Subcutaneous adipose tissue (tissue), 4 donors: ENCODE measurements around the gene NPW. TPM values are rescaled to one million over a fixed set of nuclear protein-coding genes. Genes with fewer than 3 reads are reported as not detected.

Experiments used
- total RNA-seq, 4 donors: library from RNA; depleted of rRNA; stranded (reverse); fragments of >200 nt; gene quantifications; one replicate each; pipeline ENCODE4 v1.1.0, GENCODE V29; 2016
- TF ChIP-seq, protein P1 (sequence below): fragments of 450-650 bp; IDR thresholded peaks from one replicate; pipeline ENCODE4 v1.5.1; 2016; ENCODE audit warnings: low read depth, mild to moderate bottlenecking, control low read depth, antibody characterized with exemption, moderate library complexity

The NPW gene
- total RNA-seq, 4 donors from 2014 or later, result not detected

DNA sequence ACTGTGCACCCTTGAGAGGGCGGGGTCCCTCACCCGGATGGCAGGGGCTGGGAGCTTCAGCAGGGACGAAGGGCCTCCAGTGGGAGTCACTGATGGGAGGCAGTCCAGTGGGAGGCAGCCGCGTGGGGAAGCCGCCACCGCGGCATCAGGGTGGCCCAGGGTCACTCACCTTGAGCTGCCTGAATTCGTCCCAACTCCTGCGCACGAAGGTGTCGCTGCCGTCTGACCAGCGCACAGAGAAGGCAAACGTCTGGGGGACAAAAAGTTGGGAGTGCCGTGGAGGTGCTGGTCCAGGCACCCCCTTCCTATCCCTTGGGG is 38.9 kb upstream of the NPW start:
- TF ChIP-seq, protein P1, sequence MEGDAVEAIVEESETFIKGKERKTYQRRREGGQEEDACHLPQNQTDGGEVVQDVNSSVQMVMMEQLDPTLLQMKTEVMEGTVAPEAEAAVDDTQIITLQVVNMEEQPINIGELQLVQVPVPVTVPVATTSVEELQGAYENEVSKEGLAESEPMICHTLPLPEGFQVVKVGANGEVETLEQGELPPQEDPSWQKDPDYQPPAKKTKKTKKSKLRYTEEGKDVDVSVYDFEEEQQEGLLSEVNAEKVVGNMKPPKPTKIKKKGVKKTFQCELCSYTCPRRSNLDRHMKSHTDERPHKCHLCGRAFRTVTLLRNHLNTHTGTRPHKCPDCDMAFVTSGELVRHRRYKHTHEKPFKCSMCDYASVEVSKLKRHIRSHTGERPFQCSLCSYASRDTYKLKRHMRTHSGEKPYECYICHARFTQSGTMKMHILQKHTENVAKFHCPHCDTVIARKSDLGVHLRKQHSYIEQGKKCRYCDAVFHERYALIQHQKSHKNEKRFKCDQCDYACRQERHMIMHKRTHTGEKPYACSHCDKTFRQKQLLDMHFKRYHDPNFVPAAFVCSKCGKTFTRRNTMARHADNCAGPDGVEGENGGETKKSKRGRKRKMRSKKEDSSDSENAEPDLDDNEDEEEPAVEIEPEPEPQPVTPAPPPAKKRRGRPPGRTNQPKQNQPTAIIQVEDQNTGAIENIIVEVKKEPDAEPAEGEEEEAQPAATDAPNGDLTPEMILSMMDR, result no peak

DNA sequence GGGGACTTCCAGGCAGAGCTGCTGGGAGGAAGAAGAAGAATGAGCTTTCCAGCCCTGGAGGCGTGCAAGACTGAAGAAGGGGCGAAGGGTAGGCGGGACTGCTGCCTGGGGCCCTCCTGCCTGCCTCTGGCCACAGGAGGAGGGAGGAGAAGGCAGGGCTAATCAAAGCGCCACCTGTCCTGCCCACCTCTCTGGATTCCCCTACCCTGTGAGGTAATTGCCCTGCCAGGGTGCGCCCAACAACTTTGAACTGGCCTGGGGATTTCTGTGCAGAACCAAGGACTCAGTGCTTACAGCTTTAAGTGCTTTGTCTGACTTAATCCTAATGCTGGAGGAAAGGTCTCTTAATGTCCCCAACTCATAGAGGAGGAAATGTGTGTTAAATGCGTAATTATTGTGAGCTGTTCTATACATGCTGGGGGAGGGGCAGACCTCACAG is 38.2 kb upstream of the NPW start, which contains the start of gene NOXO1:
Gene NOXO1 (minus strand): TSS at position 72 of the 439 bp plus-strand sequence. CDS start 290 bp downstream, outside the sequence.
- TF ChIP-seq, protein P1, result no peak

DNA sequence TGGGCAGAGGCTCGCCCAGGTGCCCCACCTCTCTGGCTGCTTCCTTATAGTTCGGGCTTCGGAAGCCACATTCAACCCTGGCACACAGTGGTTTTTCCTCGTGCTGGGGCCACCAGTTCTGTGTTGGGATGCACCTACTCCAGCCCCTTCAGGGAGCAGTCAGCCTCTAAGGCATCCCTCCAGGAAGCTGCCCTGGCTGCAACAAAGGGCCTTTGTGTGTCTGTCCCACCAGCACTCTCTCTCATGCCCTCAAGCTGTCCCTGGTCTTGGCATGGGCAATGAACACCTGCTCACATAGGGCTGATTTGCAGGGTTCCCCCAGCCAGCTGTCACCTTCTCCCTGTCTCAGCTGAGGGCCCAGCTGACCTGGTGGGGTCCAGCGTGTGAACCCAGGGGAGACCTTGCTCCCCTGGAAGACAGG is 37.6 kb upstream of the NPW start:
- TF ChIP-seq, protein P1, result no peak

DNA sequence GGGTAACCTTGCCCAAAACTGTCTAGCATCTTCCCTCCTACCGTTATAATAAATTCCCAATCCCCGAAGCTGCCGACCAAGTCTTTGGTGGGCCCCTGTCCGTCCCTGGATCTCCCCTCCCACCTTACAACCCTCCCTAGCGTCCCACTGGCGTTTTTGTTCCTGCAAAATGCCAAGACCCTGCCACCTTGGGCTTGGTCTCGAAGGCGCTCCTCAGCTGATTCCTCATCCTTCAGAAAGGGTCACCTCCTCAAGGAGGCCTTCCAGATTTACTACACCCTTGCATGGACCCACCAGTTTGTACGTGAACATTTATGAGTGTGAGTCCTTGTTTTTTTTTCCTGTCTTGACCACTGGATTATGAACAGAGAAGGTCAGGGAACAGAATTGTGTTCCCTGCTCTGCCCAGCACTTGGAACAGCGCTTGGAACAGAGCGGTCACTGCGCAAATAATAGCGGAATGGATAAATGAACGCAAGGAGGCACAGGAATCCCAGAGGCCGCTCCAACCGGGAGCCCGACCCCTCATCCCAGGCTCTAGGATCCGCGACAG is 36.5 kb upstream of the NPW start:
- TF ChIP-seq, protein P1, result no peak

DNA sequence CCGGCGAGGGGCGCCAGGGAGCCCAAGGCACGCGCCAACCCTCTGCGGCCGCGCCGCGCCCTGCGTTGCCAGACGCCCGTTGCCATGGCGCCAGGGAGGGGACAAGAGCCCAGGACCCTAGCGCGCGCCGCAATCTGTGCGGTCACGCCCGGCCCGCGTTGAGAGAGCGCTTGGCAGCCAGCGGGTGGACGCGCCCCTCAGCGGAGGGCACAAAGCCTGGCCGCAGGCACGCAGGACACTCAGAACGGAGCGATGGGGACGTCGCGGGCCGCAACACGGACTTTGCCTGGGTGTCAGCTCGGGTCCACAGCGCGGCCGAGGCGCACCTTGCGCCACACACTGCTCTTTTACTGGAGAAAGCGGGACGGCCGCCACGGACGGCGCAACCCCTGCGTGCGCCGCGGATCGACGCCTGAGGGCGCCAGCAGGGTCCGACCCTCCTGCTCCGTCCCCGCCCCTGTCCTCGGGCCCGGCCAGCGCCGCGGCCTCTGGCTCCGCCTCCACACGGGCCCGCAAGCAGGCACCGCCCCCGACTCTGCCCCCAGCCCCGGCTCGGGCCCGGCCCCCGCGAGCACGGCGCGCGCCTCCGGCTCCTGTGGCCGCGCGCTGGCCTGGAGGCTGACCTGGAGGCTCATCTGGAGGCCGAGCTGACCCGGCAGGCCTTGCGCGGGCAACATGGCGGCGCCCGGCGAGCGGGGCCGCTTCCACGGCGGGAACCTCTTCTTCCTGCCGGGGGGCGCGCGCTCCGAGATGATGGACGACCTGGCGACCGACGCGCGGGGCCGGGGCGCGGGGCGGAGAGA is 35.8 kb upstream of the NPW start, which contains the start of gene GFER:
Gene GFER (plus strand): TSS at position 650 of the 803 bp plus-strand sequence. CDS start 26 bp downstream, at position 676.
- TF ChIP-seq, protein P1, result no peak

DNA sequence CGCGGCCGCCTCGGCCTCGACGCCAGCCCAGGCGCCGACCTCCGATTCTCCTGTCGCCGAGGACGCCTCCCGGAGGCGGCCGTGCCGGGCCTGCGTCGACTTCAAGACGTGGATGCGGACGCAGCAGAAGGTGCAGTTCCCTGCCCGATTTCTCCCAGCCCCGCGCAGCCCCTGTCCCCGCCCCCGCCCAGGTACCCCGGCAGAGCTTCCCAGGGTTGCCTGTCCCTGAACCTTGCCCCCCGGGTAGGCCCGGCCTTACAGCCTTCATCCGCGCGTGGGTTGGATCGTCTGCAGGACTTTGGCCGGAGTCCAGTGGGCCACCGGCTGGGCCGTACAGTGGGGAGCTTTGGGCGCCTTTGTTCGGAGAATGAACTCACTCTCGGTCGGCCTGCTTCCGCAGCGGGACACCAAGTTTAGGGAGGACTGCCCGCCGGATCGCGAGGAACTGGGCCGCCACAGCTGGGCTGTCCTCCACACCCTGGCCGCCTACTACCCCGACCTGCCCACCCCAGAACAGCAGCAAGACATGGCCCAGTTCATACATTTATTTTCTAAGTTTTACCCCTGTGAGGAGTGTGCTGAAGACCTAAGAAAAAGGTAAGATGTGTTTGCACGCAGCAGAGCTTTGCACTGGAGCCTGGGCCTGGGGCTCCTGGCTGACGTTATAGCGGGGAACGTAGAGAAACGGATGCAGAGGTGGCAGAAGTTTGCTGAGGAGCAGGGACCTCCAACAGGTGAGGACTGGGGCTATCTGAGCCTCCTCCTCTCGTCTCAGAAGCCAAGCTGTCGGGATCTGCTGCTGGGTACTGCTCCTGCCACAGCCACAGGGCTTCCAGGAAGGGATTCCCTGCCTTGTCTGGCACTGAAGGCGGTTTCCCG is 35.0 kb upstream of the NPW start:
- TF ChIP-seq, protein P1, result no peak
